SW480 (cell line): ENCODE results near the gene MALAT1.
"Not testable (repeated sequence)": the region's sequence is repeated elsewhere in the genome, so short reads cannot be mapped to it uniquely, and the experiment has no call there.

Experiments used
- DNase-seq: peaks from one replicate; pipeline ENCODE4 v3.0.0-alpha.2; 2016; ENCODE audit warnings: low spot score

Gene MALAT1

DNA sequence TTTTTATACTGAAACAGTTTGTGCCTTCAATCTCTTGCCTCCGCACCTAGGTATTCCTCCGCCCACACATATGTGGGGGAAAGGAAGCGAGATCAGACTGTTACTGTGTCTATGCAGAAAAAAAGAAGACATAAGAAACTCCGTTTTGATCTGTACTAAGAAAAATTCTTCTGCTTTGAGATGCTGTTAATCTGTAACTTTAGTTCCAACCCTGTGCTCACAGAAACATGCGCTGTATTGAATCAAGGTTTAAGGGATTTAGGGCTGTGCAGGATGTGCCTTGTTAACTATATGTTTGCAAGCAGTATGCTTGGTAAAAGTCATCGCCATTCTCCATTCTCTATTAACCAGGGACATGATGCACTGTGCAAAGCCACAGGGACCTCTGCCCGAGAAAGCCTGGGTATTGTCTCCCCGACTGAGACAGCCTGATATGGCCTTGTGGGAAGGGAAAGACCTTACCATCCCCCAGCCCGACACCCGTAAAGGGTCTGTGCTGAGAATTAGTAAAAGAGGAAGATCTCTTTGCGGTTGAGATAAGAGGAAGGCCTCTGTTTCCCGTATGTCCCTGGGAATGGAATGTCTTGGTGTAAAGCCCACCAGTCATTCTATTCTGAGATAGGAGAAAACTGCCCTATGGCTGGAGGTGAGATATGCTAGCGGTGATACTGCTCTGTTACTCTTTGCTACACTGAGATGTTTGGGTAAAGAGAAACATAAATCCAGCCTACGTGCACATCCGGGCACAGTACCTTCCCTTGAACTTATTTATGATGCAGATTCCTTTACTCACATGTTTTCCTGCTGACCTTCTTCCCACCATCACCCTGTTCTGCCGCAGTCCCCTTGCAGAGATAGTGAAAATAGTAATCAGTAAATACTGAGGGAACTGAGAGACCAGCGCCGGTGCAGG, 24.1 kb downstream of the MALAT1 start:
- not testable (repeated sequence) for DNase-seq

DNA sequence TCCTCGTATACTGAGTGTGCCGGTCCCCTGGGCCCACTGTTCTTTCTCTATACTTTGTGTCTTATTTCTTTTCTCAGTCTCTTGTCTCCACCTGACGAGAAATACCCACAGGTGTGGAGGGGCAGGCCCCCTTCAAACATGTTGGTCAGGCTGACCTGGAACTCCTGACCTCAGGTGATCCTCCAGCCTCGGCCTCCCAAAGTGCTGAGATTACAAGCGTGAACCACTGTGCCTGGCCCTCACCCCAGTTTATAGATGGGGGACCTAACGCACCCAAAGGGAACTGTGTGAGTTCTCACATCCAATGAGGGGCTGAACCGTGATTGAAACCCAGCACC, 24.8 kb downstream of the MALAT1 start:
- not testable (repeated sequence) for DNase-seq

DNA sequence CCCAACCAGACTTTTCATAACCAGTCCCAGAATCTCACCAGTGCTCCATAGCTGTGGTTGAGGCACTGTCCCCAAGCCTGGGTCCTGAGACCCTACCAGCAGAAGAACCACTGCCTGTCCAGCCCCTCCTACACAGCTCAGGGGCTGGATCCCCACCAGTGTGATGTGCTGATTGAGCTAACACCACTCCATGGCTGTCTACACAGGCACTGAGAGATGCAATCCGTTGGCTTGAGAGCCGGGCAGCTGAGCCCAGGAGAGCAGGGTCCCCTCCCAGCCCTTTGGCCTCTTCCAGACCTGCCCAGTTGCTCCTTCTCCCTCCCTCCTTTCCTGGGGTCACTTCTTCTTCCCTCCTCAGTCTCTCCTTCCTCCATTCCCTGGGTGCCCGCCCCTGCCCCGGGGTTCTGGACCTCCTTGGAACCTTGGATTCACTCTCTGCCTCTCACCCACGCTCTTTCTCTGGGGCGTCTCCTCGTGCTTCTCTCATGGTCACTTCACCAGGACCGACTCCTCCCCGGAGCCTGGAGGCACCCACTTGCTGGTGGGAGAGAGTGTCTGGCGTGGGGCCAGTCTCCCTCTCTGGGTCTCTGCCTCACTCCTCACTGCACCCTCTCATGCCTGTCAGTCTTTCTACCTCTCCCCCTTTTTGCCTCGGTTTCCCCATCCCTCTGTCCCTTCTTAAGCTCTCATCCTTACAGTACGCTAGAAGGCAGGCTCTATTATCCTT, 25.3 kb downstream of the MALAT1 start:
- no peak for DNase-seq

DNA sequence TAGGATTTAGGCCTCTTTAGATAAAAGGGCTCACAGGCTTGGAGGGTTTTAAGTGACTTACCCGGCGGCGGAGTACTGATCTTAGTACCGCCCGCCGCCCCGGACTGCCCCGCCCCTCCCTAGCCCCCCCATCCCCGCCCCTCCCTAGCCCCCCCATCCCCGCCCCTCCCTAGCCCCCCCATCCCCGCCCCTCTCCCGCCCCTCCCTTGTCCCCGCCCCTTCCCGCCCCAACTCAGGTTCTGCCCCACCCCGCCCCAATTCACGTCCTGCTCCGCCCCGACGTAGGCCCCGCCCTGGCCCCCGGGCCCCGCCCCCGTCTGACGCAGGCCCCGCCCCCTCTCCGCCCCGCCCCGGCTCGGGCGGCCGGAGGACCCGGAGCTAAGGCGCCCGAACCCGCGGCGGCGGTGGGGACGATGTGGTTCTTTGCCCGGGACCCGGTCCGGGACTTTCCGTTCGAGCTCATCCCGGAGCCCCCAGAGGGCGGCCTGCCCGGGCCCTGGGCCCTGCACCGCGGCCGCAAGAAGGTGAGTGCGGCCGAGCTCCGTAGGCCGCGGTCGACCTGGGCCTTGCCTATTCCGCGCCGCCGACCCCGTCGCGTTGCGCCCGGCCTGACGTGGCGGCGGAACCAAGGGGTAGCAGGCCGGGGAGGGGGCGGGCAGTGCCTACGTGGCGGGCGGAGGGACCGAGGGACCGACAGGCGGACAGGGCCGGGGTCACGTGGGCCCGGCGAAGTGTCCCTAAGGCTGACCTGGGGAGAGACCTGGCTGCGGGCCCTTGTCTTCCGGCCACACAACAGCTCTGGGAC, 26.1 kb downstream of the MALAT1 start, which contains the start of gene SCYL1:
SCYL1 (plus strand) TSS at position 343 of the 805 bp plus-strand sequence; CDS start at position 414, 71 bp downstream.
- peak; percentile 65 for DNase-seq

DNA sequence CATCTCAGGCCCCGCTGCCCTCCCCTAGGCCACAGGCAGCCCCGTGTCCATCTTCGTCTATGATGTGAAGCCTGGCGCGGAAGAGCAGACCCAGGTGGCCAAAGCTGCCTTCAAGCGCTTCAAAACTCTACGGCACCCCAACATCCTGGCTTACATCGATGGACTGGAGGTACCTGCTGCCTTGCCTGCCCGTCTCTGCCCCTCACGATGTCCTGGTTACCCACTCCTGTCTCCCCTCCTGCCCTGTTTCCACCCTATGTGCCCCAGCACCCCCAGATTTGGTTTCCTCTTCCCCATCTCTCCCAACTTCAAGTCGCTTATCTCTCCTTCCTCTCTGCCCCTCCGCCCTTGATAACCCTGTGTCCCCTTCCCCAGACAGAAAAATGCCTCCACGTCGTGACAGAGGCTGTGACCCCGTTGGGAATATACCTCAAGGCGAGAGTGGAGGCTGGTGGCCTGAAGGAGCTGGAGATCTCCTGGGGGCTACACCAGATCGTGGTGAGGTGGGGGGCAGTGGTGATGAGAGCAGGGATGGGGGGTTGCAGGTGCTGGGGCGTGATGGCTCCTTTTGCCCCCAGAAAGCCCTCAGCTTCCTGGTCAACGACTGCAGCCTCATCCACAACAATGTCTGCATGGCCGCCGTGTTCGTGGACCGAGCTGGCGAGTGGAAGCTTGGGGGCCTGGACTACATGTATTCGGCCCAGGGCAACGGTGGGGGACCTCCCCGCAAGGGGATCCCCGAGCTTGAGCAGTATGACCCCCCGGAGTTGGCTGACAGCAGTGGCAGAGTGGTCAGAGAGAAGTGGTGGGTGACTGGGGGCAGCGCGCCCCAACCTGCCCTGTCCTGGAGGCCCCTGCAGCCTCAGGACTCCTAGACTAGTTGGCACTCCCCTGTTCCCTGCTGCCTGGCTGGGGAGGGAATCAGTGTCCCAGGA, 27.0 kb downstream of the MALAT1 start:
- DNase-seq: no peak

DNA sequence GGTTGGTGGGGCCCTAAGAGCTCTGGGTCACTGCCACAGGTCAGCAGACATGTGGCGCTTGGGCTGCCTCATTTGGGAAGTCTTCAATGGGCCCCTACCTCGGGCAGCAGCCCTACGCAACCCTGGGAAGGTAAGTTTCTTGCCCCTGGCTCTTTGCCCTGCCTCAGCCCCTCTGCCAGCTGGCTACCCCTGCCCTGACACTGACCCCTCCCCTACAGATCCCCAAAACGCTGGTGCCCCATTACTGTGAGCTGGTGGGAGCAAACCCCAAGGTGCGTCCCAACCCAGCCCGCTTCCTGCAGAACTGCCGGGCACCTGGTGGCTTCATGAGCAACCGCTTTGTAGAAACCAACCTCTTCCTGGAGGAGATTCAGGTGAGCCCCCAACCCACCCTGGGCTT, 27.9 kb downstream of the MALAT1 start:
- DNase-seq: no peak

DNA sequence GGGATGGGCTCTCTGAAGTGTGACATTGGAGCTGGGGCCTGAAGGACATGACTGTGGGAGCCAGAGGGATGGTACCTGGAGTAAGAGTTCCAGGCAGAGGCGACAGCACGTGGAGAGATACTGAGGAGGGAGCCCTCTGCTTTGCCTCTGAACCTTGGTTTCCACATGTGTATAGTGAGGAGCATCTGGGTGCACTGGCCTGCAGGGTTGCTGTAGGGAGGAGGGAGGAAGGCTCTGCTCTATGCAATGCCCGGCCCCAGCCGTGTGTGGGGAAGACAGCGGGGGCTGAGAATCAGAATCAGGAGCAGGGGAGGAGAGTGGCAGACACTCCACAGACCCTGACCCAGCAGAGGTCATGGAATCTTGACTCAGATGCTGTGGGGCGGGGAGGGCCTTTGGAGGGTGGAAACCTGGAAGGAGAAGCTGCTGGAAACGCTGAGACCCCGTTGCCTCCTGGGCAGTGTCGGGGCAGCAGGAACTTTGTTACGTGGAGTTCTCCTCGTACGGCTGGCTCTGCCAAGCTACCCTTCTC, 30.0 kb downstream of the MALAT1 start:
- no peak for DNase-seq

DNA sequence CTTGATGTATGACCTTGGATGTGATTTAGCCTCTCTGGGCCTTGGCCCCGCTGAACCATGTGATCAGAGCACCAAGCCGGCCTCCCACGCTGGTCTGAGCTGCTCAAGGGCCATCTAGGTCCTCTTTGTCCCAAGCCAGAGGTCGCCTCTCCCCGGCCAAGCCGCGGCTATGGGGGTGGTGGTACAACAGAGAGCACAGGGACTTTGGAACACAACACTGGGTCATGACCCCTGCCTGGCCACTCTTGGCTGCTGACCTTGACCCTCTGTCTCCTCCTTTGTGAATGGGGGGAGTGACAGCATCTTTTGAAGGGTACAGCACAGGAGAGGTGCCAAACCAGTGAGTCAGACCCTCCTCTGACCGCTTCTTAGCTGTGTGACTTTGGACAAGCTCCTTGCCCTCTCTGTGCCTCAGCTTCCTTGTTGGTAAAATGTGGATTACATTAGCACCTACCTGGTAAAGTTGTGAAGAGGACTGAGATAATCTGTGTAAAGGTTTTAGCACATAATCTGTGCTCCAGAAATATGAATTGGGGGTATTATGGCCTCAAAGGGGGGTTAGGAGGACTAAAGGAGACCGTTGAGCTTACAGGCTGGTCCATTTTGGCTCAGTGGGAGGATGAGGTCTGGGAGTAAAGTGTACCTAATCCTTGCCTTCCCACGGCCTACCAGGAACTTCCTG, 30.8 kb downstream of the MALAT1 start:
- DNase-seq: no peak

DNA sequence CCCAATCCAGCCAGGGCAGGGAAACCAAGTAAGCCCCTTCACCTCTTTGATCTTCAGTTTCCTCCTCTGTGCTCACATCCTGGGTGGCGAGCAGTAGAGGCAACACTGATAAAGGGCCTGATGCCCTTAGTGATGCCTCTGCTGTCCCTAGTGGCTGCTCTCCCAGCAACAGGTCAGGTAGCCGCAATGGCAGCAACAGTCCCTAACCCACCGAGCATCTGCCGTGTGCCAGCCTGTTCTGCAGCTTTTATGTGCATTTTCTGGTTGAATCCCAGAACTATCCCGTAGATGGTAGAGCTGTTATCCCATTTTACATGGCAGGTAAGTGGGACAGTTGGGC, 31.3 kb downstream of the MALAT1 start:
- no peak for DNase-seq

DNA sequence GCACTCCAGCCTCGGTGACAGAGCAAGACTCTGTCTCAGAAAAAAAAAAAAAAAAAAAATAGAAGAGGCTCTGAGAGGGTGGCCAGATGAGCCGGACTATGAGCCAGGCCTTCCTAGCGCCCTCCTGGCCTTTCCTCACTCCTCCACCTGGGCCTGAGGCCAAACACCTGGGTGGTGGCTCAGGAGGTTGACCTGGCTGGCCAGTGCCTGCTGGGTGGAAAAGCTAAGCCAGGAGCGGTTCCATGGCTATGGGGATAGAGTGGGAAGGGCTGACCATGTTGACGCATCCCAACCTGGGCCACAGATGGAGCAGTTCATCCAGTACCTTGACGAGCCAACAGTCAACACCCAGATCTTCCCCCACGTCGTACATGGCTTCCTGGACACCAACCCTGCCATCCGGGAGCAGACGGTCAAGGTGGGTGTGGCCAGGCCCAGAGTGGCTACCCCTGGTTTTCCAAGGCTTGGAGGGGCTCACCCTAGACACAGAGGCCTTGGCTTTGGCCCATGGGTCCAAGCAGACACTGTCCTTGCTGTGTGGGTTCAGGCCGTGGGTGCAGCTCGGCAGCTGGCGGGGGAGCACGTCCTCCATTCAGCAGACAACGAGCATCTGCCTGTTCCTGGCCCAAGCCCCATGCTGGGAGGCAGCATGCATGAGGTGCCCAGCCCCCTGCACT, 33.7 kb downstream of the MALAT1 start:
- DNase-seq: no peak

DNA sequence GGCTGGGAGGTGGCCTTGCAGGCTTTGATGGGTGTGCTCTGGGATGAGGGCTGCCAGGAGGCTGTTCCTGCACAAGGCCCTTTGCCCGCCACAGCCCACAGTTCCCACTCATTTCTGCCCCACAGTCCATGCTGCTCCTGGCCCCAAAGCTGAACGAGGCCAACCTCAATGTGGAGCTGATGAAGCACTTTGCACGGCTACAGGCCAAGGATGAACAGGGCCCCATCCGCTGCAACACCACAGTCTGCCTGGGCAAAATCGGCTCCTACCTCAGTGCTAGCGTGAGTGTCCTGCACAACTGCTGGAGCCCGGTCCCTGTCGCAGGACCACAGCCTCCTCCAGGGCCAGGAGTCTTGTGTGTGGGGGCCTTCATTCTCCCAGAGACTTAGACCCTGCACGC, 36.3 kb downstream of the MALAT1 start:
- no peak for DNase-seq

DNA sequence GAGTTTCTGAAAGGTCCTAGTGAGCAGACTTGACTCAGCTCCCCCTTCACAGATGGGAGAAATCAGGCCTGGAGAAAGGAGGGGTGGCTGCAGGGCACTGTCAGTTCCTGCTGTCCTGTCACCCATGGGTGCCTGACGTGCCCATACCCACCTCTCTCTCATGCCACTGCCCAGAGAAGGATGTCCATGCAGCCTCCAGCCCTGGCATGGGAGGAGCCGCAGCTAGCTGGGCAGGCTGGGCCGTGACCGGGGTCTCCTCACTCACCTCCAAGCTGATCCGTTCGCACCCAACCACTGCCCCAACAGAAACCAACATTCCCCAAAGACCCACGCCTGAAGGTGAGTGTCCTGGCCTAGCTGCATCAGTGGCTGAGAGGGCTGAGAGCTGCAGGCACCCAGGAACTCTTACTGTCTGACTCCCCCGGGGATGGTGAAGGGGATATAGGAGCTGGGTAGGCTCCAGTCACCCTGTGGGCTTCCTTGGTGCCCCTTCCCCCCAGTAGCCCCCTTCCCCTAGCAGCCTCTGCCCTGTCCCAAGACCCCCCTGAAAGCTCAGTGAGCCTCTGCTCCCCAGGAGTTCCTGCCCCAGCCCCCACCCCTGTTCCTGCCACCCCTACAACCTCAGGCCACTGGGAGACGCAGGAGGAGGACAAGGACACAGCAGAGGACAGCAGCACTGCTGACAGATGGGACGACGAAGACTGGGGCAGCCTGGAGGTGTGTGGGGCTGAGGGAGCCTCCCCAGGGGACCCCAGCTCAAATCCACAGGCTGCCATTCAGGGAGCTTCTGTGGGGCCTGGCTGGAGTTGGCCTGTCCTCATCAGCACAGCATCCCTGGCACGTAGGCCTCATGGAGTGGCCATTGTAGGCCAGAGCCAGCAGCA, 37.8 kb downstream of the MALAT1 start:
- DNase-seq: no peak

DNA sequence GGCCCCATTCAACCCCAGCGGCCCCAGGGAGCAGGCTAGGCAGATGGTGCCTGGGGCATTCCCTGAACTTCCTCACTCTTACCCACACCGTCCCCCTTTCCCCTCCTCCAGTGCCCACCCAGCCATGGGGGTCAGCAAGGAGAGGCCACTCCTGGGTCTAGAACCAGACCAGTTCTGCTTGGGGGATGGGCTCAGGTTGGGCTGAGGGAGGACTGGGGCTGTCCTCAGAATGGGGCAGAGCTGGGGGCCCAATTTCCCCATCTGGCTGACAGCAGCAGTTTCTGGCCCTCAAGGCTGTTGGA, 38.4 kb downstream of the MALAT1 start:
- DNase-seq: no peak

DNA sequence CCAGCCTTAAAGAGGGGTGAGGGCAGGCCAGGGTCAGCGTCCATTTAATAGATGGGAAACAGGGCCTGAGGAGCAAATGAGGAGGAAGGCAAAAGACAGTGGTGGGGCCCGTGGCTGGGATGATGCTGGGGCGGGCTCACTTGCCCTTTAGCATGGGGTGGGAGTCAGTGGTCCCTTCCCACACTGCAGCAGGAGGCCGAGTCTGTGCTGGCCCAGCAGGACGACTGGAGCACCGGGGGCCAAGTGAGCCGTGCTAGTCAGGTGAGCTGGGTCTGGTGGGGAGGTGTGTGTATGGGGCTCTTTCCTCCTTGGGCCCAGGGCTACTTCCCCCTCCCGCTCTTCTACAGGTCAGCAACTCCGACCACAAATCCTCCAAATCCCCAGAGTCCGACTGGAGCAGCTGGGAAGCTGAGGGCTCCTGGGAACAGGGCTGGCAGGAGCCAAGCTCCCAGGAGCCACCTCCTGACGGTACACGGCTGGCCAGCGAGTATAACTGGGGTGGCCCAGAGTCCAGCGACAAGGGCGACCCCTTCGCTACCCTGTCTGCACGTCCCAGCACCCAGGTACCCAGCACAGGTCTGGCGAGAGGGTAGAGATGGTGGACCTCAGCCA, 38.9 kb downstream of the MALAT1 start:
- DNase-seq: no peak

DNA sequence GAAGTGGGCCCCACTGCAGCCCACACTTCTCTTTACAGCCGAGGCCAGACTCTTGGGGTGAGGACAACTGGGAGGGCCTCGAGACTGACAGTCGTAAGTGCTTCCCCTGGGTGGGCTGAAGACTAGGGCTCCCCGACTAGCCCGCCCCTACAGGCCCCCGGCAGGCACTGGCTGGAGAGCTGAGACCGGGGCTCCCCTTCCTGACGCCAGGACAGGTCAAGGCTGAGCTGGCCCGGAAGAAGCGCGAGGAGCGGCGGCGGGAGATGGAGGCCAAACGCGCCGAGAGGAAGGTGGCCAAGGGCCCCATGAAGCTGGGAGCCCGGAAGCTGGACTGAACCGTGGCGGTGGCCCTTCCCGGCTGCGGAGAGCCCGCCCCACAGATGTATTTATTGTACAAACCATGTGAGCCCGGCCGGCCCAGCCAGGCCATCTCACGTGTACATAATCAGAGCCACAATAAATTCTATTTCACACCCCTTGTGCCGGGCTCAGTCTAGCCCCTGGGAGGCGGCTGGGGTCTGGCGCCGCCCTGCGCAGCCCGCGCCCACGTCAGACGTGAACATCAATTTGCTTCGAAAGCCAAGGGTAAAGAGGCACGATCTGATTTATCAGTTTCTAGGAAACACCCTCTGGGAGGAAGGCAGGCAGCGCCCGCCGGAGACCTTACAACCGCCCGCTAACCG, 39.5 kb downstream of the MALAT1 start:
- DNase-seq: no peak

DNA sequence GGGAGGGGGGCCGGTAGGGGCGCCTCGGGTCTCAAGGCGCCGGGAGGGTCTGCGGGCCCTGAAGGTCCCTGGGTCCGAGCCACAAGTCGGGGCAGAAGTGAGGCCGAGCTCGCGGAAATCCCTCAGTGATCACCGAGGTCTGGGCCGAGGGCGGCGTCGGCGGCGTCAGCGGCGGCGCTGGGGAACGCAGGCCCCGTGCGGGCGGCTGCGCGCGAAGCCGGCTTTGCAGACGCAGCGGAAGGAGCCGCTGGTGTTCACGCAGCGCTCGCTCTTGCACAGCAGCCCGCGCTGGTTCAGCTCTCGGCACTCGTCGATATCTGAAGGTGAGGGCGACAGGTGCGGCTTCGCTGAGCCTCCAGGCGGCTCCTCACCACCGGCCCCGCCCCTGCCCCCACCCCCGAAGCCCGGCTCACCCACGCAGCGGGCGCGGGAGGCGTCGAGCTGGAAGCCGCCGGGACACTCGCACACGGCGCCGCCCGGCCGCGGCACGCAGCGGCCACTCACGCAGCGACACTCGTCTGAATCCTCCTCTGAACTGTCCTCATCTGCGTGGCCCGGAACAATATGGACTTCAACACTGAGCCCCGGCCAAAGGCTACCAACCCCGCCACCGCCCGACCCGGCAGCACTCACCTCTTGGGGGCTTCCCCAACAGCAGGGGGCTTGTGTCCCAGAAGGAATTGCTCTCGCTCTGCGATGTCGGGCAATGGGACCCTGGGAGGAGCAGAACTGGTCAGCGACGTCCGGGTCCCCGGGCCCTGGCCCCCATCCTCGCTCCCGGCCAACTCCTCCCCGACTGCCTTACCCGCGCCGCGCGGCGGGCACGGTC, 40.3 kb downstream of the MALAT1 start:
- no peak for DNase-seq

DNA sequence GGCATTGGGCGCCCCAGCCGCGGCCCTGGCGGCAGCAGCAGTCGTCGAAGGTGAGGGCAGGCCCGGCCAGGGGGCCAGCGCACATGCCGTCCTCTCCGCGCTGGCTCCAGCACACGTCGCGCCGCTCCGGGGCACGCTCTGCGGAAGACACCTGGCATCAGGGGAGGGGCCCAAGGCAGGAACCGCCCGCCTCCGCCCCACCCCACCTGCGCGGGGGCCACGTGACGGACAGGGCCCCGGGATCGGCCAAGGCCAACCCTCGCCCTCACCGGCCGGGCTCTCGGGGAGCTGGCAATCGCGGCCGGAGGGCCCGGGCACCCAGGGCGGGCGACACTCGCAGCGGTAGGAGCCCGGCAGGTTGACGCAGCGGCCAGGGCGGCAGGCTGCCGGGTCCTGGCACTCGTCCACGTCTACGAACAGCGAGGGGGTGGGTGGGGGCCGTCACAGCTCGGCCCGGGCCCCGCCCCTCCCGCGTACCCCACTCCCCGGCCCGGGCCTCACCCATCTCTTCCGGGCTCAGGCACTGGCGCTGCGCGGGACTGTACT, 41.0 kb downstream of the MALAT1 start:
- DNase-seq: no peak
